Inferior parietal cortex (tissue), 1 donor: ENCODE data around the gene TRAF1.

ENCODE experiments used
- DNase-seq: peaks from one replicate; pipeline ENCODE4 v3.0.0-alpha.2; 2016; ENCODE audit errors: extremely low spot score

The TRAF1 gene

DNA sequence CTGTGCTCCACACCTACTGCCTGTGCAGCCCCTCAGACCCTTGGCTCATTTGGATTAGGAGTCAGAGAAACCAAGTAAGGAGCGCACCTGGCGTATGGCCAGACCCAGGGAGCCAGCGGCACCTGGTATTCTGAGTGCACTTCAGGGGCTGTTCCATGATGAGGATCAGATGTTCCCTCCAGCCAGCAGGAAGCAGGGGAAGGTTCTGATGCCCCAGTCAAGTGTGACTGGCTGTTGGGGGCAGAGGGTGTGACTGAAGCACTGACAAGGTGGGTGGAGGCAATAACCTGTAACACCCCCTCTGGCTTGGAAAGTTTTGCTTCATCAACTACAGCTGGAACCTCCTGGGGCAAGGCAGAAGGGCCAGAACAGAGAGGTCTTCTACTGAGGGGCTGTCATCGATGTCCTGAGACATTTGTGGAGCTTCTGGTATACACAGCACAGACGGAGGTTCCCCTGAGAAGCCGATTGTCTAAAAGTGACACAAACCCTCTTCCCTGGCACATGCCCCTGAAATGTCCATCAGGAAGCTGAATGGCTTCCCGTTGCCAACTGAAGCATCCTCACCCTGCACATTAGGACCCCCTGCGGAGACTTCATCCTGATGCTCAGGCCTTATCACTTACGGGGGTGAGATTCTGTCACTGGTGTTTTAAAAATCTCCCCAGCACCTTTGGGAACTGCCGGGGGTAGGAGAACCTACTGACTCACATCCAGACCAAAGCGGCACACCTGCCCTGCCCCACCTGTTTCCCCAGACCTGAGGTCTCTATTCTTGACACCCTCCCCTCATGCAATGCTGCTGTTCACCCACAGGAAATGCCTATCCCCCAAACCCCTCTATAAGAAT lies 21.1 kb downstream of the TRAF1 start:
- DNase-seq = no peak

DNA sequence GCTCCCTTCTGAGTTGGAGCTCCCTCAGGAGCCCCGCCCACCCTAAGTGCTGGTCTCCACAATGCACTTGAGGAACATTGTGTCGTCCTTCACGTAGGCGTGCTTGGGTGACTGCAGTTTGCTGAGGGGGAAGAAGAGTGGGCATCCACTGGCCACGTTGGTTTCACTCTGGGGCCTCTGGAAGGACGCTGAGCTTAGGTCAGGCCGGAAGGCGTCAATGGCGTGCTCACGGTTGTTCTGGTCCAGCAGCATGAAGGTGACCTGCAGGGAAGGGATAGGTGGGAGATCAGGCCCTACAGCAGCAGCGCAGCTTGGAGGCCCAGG lies 21.7 kb downstream of the TRAF1 start:
- no peak for DNase-seq

DNA sequence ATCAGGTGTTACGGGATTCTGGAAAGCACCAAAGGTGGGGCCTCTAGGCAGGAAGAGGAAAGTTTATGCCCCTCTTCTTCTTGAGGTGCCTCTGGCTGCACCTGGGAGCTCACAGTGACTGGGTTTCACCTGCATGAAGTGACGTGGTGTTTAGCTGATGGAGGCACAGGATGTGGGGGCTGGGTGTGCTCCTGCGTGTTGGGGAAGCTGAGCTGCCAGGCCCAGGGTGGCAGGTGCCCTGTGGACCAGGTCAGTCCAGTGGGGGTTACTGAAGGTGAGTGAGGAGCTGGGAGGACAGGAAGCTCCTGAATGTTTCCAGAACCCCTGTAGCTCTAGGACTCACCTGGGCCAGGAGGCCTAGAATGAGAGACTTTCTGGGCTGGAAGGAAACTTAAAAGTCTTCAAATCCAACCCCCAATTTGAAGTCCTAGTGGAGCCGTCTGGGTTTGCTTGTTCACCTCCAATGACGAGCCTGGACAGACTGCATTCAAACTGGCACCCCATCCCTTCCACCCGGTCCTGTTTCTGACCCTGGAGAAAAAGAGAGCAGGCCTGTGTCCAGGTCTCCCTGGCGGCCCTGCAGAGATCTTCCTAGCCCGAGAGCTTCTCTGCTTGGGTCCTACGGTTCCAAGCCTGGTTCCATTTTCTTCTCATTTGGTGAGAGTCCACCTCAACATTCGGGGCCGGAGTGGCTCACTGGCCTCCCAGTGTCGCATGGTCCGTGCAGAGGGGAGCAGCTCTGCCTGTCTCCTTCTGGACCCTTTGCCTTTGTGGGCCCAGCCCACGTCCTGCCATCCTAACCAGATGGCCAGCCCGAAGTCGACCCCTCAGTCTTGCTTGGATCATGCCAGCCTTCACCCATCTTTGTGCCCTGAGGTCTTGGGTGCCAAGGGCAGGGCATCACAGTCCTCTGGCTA lies 22.3 kb downstream of the TRAF1 start:
- no peak for DNase-seq

DNA sequence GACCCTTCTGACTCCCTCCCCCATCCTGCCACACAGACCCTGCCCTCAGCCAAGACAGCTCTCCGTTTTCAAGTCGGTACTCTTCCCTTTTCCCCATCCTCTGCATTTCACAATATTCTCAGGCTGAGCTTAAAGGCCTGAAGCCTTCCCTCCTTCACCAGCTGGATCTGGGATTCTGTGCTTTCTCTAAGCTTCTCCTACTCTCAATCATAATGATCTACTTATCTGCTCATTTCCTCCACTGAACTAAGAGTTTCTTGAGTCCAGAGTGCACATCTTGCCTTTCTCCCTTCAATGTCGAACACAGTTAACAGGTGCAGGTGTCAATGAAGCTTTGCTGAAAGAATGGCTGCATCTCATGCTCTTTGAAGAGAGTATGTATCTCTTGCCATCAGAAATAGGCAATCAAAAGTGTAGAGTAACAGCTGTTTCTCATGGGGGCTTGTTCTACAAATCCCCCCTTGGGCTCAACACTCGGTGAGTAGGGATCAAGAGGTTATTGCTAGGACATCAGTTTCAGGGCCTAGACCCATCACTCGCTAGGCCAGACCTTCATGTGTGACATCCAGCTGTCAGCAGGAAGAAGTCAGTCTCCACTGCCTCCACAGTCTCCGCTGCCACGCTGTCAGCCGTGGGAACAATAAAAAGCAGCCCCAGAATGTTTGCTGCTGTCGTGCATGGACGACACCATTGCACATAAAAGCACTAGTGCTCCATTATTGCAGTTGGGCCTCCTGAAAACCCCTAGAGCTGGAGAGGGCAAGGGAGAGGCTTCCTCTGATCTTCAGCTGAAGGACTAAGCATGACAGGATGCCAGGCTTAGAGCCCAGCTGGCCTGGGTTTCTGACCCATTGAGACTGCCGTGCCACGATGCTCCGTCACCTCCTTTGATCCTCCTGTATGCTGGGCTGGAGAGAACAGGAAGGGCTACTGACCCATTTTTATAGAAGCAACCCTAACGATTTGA lies 23.7 kb downstream of the TRAF1 start:
- DNase-seq = no peak

DNA sequence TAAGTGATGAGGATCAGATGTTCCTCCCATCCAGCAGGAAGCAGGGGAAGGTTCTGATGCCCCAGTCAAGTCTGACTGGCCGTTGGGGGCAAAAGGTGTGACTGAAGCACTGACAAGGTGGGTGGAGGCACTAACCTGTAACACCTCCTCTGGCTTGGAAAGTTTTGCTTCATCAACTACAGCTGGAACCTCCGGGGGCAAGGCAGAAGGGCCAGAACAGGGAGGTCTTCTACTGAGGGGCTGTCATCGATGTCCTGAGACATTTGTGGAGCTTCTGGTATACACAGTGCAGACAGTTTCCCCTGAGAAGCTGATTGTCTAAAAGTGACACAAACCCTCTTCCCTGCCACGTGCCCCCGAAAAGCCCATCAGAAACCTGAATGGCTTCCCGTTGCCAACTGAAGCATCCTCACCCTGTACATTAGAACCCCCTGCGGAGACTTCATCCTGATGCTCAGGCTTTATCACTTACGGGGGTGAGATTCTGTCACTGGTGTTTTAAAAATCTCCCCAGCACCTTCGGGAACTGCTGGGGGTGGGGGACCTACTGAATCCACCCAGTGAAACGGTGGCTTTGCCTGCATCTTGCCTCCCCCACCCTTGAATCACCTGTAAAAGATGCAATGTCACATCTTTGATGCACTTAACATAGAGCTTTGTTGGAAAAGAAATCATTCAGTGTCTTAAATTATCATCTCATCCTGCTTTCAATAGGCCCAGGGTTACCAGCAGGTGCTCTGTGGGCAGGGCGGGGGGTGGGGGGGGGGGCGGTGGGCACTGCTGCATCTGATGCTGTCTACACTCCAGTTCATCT lies 24.6 kb downstream of the TRAF1 start:
- no peak for DNase-seq

DNA sequence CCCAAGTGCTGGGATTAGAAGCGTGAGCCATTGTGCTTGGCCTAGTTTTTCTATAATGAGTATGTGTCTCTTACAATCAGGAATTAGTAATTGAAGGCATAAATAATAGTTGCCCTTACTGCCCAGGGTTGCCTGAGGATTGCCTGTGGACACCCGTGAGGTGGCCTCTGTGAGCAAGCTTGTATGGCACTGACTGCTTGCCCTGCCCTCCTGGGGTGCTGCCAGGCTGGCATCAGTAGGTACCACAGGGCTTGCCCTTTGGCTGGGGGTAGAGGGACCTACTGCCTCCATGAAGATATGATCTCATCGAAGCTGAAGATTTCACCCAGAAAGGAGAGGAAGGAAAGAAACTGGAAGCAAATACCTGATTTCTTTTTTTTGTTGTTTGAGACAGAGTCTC lies 25.8 kb downstream of the TRAF1 start:
- no peak for DNase-seq

DNA sequence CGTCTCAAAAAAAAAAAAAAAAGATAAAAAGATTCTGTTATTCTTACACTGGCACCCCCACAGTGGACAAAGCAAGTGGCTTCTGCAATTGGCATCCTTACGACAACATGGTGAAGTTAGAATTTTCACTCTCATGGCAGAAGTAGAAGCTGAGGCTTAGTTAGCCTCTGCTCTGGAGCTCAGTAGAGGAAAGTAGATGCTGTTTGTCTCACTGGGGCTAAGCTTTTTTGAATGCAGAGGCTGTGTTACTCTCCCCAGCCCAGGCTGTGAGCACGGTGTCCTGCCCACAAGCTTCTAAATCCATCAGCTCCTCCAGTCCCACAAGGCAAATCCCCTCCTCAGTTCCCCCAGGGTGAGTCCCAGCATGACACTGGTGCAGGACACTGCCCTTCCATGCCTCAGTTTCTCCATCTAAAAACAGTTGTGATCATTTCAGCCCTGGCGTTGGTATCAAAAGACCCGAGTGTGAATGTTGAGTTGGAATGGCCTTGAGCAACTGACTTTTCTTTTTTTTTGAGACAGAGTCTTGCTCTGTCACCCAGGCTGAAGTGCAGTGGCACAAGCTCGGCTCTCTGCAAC lies 27.0 kb downstream of the TRAF1 start:
- no peak for DNase-seq

DNA sequence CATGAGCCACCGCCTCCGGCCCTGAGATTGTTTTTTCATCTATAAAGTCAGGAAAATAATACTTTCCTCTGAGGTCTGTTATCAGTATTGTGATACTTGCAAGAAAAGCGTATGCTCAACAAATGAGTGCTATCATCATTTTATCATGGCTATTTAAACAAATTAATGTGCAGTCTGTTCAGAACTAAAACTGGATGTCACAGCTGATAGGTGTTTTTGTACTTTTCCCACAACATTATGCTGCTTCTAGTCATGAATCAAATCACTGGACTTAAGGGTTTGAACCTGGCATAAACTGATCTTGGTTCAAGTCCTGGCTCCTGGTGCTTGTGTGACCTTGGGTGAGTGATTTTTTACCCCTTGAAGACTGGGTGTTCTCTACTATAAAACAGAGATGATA lies 28.2 kb downstream of the TRAF1 start:
- DNase-seq = no peak

DNA sequence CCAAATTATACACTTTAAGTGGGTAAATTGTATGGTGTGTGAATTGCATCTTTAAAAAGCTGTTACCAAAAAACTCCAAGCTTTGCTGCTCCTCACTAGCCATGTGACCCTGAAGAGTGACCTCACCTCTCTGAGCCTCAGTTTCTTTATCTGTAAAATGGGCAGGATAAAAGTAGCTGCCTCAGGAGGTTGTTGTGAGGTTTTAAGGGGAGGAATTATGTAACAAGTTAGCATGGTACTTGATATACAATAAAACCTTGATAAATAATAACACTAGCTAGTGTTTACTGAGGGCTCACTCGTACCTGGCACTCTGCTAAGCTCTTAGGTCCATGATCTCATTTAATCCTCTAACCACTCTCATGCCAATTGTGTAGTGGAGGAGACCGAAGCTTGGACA lies 30.6 kb downstream of the TRAF1 start:
- DNase-seq = no peak

DNA sequence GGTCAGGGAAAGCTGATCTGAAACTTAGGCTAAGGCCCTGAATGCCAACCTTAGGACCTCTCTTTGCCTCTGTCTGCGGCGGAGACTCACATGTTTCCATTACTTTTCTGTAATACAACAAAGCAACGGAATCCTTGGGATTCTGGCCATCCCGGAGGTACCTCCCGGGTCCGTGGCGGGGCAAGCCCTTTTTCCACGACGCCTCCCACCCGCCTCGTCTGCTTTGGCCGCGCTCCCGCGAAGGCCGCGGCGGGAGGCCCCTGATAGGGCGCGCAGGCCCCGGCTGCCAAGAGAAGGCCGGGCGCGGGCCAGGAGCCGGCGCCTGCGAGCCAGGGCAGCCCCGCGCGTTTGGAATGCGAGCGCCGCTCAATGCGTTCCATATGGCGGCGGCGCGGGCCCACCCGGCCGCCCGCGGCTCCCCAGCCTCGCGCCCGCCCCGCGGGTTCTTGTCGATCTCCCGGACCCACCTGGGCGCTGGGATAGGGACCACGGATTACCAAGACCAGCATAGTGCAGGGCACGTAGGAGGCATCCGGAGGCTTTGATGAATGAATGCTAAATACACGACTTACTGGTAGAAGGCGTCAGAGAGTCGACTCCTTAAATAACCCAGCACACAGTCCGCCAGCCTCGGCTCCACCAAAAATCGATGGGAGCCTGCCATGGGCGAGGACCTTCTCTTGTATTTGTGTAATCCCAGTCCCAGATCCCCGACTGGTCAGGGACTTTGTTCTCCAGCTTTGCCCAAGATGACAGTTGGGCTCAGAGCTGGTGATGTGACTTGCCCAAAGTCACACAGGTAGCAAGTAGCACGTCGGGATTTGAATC lies 32.1 kb downstream of the TRAF1 start:
- DNase-seq = no peak

DNA sequence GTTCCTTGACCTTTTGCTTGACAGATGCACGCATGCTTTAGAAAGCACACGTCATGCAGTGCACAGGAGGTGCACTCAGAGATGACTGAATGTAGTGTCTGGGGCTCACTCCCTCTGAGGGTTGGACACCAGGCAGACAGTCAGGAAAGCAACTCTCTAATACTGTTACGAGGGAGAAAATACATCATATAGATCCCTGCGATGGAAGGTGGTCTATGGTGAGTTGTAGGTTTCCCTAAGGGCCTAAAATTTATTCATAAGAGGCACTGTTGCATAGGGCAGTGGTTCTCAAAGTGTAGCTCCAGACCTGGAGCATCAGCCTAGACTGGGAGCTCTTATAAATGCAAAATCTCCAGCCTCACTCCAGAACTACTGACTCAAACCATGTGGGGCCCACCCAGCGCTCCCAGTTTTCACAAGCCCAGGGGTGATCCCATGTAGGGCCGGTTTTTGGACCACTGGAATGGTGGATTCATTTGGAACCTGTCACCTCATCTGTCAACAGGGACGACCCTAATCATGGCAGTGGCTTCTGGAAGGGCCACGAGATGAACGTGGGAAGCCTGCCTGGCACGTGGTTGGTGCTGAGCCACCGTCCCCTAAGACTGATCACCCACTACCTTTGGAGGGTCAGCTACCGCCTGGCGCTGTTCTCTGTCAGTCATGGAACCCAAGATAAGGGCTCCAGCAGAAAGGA lies 32.8 kb downstream of the TRAF1 start:
- no peak for DNase-seq

DNA sequence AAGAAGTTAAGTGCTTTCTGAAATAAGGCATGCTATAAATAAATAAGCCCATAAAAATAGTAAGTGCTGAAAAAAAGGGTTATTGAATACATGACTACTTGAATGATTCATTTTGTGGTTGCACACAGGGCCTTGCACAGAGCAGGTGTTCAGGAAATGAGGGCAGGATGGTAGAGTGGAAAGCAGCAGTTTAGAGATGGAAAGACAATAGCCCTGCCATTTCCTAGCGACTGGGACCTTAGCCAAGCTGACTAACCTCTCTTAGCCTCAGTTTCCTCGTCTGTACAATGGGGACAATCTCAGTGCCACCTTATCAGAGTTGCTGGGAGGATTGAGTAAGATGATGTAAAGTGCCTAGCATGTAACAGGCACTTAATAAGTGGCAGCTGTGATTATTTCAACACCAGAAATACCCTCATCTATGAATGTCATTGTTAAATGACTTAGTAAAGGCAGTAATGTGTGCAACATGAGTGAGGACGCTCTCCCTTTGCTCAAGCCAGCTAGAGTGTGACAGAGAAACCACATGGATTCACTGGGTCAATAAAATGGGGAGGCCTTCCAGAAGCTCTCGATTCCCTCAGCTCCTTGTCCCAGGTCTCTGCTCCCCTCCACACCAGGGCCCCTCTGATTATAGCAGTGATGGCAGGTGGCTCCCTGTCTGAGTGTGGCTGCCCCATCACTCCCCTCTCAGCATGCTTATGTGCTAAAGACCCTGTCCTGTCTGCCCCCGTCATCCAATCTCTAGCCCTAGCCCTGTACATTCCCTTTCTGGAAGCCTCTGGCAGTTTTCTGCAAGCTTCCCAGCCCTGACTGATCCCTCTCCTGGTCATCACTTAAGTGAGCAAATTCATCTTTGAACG lies 33.6 kb downstream of the TRAF1 start:
- no peak for DNase-seq

DNA sequence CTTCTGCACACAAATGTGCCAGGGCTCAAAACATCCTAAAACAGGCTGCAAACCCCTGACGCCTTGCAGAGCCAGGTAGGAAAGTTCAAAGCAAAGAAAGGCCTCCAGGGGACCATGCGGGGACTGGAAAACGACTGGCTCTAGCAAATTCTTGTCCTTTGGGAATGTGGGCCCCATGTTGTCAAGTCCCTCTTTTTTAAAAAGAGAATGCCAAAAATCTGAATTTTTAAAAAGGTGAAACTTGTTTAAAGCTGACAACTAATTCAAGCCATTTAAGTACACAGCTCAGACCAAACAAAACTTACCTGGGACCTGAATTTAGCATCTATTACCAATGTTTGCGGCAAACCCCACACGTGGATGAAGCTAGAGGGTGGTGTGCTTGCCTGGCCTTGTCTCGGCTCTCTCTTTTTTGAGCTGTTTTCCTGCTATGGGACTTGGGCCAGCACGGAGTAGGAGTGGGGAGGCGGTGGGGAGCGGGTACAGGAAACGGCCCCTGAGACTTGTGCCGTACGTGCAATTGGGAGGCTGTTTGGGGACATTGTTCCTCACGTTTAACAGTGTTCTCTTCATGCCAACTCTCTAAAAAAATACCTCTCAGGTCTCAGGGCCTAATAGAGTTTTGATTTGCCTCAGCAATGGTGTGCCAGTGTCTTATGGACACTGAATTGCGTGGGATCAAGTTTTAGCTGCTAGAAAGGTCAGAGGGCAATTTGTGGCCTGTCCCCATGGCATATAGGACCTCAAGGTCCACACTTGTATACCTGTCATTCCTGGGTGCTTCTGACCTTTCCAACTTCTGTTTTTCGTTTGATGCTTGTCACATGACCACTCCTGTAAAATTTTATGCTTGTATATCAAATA lies 34.5 kb downstream of the TRAF1 start:
- DNase-seq = no peak

DNA sequence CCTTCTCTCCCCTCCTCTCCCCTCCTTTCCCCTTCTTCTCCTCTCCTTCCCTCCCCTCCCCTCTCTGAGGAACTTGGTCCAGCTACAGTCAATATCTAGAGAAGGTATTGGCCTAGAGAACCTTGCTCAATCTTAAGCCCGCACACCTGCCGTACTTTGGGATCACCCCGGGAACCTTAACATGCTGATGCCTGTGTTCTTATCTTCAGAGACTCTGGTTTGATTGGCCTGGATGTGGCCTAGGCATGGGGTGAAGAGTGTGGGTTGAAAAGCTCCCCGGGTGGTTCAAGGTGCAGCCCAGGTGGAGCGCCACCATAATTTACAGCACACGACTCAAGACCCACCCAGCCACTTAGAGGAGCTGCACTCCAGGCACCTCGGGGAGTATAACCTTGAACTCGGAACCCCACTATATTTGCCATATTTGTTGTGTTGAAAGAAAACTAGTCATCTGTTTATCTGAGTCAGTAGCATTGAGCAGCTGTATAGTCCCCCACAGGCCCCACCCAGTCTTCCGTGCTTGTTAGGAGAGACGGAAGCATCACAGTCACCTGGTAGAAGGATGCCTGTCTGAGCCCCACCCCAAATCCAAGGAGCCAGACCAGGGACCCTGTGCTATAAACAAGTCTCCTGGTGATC lies 35.2 kb downstream of the TRAF1 start:
- no peak for DNase-seq

DNA sequence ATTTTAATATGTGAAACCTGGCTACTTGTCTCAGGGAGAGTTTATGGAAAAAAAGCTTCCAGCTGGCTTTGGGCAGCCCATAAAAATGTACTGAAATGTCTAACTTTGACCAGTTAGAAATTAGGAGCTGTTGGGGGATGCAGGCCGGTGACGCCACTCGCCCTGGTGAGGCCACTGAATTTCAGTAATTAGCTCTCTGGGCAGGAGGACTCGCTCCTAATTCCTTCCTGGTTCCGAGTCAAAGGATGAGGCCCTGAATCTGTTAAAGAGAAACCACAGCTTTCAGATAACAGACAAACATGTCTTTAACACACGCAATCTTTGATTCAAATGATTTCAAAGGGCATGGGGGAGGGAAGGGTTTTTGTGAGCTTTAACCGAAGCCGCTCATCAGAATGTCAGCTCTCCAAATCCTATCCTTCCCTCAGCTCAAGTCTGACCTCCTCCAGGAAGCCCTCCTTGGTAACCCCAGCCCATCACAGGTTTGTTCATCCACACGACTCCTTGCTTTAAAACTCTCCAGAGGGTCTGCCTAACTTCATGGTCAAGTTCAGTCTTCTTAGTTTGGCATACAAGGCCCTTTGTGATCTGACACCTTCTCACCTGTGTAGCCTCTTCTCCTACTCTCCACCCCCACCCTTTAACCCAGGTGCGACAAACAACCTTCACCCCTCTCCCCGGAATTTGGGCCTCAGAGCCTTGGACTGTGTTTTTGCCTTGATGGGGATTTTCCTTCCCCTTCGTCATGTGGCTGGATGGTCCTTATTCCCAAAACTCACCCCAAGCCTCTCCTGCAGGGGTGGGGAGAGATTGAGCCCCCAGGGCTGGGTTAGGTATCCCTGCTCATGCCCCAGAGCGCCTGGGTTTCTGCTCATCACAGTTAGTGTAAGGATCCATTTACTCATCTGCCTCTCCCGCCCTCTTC lies 36.0 kb downstream of the TRAF1 start:
- DNase-seq = no peak
